HepG2 (cell line): ENCODE data around the gene CGA. TPM values are rescaled to one million over a fixed set of nuclear protein-coding genes. Genes with fewer than 3 reads are reported as not detected.

Experiments
- ATAC-seq: fragments of 200-7000 bp; cut with Tn5 transposase; 3 replicates; pipeline ENCODE4 v1.9.1; 2020; ENCODE audit warnings: mild to moderate bottlenecking, moderate library complexity
- BruUV-seq: library from RNA; stranded (reverse); fragments of 400-500 nt; replicated peaks from 2 replicates; lab custom pipeline; 2021; lab: Mats Ljungman, UMichigan
- CTCF ChIA-PET: fragments of 300-600 bp; formaldehyde crosslinking; extraction: SDS; loops from one replicate; lab custom pipeline; 2021; ENCODE audit warnings: low total read pairs, inconsistent platforms, low intra/inter-chr PET ratio; lab: Yijun Ruan, JAX
- POLR2A ChIA-PET: fragments of 350-600 bp; sonication (Branson Sonifier 250); formaldehyde crosslinking; loops from one replicate; lab custom pipeline; 2020; ENCODE audit warnings: antibody characterized with exemption, inconsistent platforms; lab: Yijun Ruan, JAX
- DNase-seq: peaks from one replicate; pipeline ENCODE4 v3.0.0-alpha.2; 2015; ENCODE audit warnings: low spot score
- FAIRE-seq: peaks from 3 replicates; lab custom pipeline; 2011; peaks lifted over from hg19 to GRCh38; lab: Jason Lieb, UNC
- H2AFZ ChIP-seq: one replicate; pipeline ENCODE4 v1.6.1; 2011; ENCODE audit warnings: low read length, inconsistent platforms
- H3K27ac ChIP-seq: fragments of 300-600 bp; 3 replicates; pipeline ENCODE4 v1.8.0; 2011; ENCODE audit warnings: mixed run types, mild to moderate bottlenecking, mixed read lengths, low read length, inconsistent platforms; ENCODE audit not compliant: insufficient read depth; ENCODE audit errors: extremely low read length
- H3K27me3 ChIP-seq, 2 experiments: fragments of 200-600 bp in 1 of 2; 2 replicates in 1 of 2; 3 replicates in 1 of 2; pipeline versions ENCODE4 v1.6.0 to v1.8.0; 2011; ENCODE audit warnings: low read length in 2 of 2, mild to moderate bottlenecking in 2 of 2, moderate library complexity in 2 of 2, inconsistent platforms in 1 of 2; ENCODE audit not compliant: insufficient read depth in 2 of 2, control insufficient read depth in 1 of 2
- H3K36me3 ChIP-seq, 2 experiments: fragments of 200-600 bp in 1 of 2; replicated peaks in 1 of 2; 2 replicates in 1 of 2; 3 replicates in 1 of 2; pipeline versions ENCODE4 v1.5.1 to v1.8.0; 2011; ENCODE audit warnings: low read length in 2 of 2, inconsistent platforms in 1 of 2; ENCODE audit not compliant: insufficient read depth in 2 of 2, control insufficient read depth in 1 of 2
- H3K4me1 ChIP-seq: 2 replicates; pipeline ENCODE4 v1.5.1; 2012; ENCODE audit warnings: low read length, inconsistent platforms; ENCODE audit not compliant: insufficient read depth
- H3K4me2 ChIP-seq: 2 replicates; pipeline ENCODE4 v1.6.0; 2011; ENCODE audit warnings: low read depth, low read length, inconsistent platforms
- H3K4me3 ChIP-seq, 3 experiments: fragments of 200-600 bp in 1 of 3; sonication (generic), shearing (Covaris generic) in 1 of 3; replicated peaks in 1 of 3; 2 replicates each; pipeline ENCODE4 v1.5.1; 2011 to 2016; ENCODE audit warnings: low read length in 3 of 3, inconsistent platforms in 2 of 3, low read depth in 2 of 3, mild to moderate bottlenecking in 2 of 3, control low read depth in 1 of 3, mixed read lengths in 1 of 3; ENCODE audit not compliant: insufficient read depth in 1 of 3
- H3K79me2 ChIP-seq: one replicate; pipeline ENCODE4 v1.6.1; 2011; ENCODE audit warnings: low read length, inconsistent platforms; ENCODE audit not compliant: insufficient read depth
- H3K9ac ChIP-seq: 2 replicates; pipeline ENCODE4 v1.6.0; 2011; ENCODE audit warnings: mild to moderate bottlenecking, low read depth, low read length, inconsistent platforms; ENCODE audit not compliant: insufficient read depth
- H3K9me3 ChIP-seq: 2 replicates; pipeline ENCODE4 v1.5.1; 2012; ENCODE audit warnings: mild to moderate bottlenecking, low read length
- H4K20me1 ChIP-seq: 2 replicates; pipeline ENCODE4 v1.6.0; 2011; ENCODE audit warnings: inconsistent platforms, mild to moderate bottlenecking, low read length, moderate library complexity; ENCODE audit not compliant: insufficient read depth
- ASH2L ChIP-seq: fragments of 300-600, 200-600 bp; sonication (generic); IDR thresholded peaks from 2 replicates; pipeline ENCODE4 v1.7.0; 2017; ENCODE audit warnings: low read depth, mild to moderate bottlenecking, moderate library complexity, mixed read lengths, low read length; ENCODE audit not compliant: insufficient read length
- ATAD3A ChIP-seq: sonication (generic); formaldehyde crosslinking; IDR thresholded peaks from 2 replicates; pipeline ENCODE4 v1.4.0; 2020; ENCODE audit warnings: missing genetic modification reagents
- ESRRA ChIP-seq: sonication (generic); formaldehyde crosslinking; IDR thresholded peaks from 2 replicates; pipeline ENCODE4 v1.5.1; 2020; ENCODE audit warnings: mild to moderate bottlenecking, low read depth, missing genetic modification reagents
- GATAD1 ChIP-seq: IDR thresholded peaks from 2 replicates; pipeline ENCODE4 v1.6.1; 2016; ENCODE audit warnings: missing genetic modification reagents, missing compliant biosample characterization
- GMEB2 ChIP-seq: IDR thresholded peaks from 2 replicates; pipeline ENCODE4 v1.6.1; 2016; ENCODE audit warnings: missing biosample characterization, missing genetic modification reagents, low read depth
- HIVEP1 ChIP-seq: sonication (generic); formaldehyde crosslinking; IDR thresholded peaks from 2 replicates; pipeline ENCODE4 v1.4.0; 2020; ENCODE audit warnings: mild to moderate bottlenecking, missing genetic modification reagents
- IKZF4 ChIP-seq: sonication (generic); formaldehyde crosslinking; IDR thresholded peaks from 2 replicates; pipeline ENCODE4 v1.5.1; 2020; ENCODE audit warnings: borderline replicate concordance, mild to moderate bottlenecking, low read depth, missing genetic modification reagents; ENCODE audit errors: not compliant biosample characterization
- MIXL1 ChIP-seq: IDR thresholded peaks from 2 replicates; pipeline ENCODE4 v1.6.1; 2016
- PRDM10 ChIP-seq: sonication (generic); formaldehyde crosslinking; IDR thresholded peaks from 2 replicates; pipeline ENCODE4 v1.4.0; 2020; ENCODE audit warnings: low read depth, missing genetic modification reagents
- ZBTB34 ChIP-seq: sonication (generic); formaldehyde crosslinking; IDR thresholded peaks from 2 replicates; pipeline ENCODE4 v1.8.0; 2022; ENCODE audit warnings: mild to moderate bottlenecking, missing genetic modification reagents
- ZC3H13 ChIP-seq: sonication (generic); formaldehyde crosslinking; IDR thresholded peaks from 2 replicates; pipeline ENCODE4 v1.8.1; 2023; ENCODE audit warnings: mild to moderate bottlenecking, missing genetic modification reagents, moderate library complexity
- ZNF281 ChIP-seq: sonication (generic); formaldehyde crosslinking; IDR thresholded peaks from 2 replicates; pipeline ENCODE4 v1.4.0; 2020; ENCODE audit warnings: missing genetic modification reagents, borderline replicate concordance
- ZNF724P ChIP-seq: sonication (generic); formaldehyde crosslinking; IDR thresholded peaks from 2 replicates; pipeline ENCODE4 v1.8.0; 2022; ENCODE audit warnings: missing genetic modification reagents, borderline replicate concordance
- WGBS: methylation state at CpG from one replicate; pipeline ENCODE4 v1.1.6; 2017; ENCODE audit warnings: low lambda C conversion rate; 5-methylcytosine and 5-hydroxymethylcytosine counted together
- in situ Hi-C: cut with HindIII; loops from 2 replicates; pipeline ENCODE4 v1.10.0; 2017; ENCODE audit warnings: low pct_unique_long_range_greater_than_20kb; ENCODE audit not compliant: extremely low pct_ligation_motif_present
- intact Hi-C: fragments of 100-400 bp; cut with micrococcal nuclease; formaldehyde crosslinking; loops from one replicate; pipeline ENCODE4 v1.10.0; 2022; ENCODE audit not compliant: unreplicated experiment
- polyA plus RNA-seq, 8 experiments: library from polyadenylated mRNA; depleted of rRNA in 3 of 8; stranded (reverse) in 7 of 8; unstranded in 1 of 8; fragments of >200 nt; fragmentation: Illumina TruSeq in 4 of 8; extraction: Trizol in 4 of 8; gene quantifications; 2 replicates each; pipeline versions ENCODE4 v1.2.1 to v1.2.3, GENCODE V29; 2011 to 2016; ENCODE audit warnings: low read depth in 4 of 8, missing spikeins in 1 of 8, mixed read lengths in 1 of 8; ENCODE audit not compliant: insufficient read depth in 1 of 8
- total RNA-seq, 5 experiments: library from RNA; depleted of rRNA; stranded (reverse); fragments of >200 nt; fragmentation: Illumina TruSeq; extraction: Trizol; gene quantifications; 2 replicates each; pipeline ENCODE4 v1.2.3, GENCODE V29; 2016; ENCODE audit warnings: low read depth in 1 of 5

Gene CGA
- total and polyA plus RNA-seq, 2 of the 13 experiments (the other 11 are each of a cell fraction or from before 2014, with no cell fraction given) = 0.09 TPM; not detected in 1

GRCh38 chr6:87059943-87060342, 35.0 kb downstream of the CGA start (continued):
- no peak for TF ChIP-seq PRDM10 (CRISPR knock-in tag)
- TF ChIP-seq ASH2L = no peak

GRCh38 chr6:87054143-87054833, 40.6 kb downstream of the CGA start:
- no peak for FAIRE-seq
- Histone ChIP-seq H3K9me3 (no peaks in the 10 kb centered on the region), H3K4me1 (no peaks in the 10 kb centered on the region), H3K4me2 (no peak overlapping the region), H3K9ac (no peak overlapping the region), H2AFZ (no peak overlapping the region), H3K36me3 (no peaks in the 10 kb centered on the region), H3K4me3 (no peak overlapping the region), H4K20me1 (no peaks in the 10 kb centered on the region), H3K27me3 (no peaks in the 10 kb centered on the region), H3K79me2 (no peaks in the 10 kb centered on the region), H3K27ac (no peak overlapping the region)
- ATAC-seq = no peak
- BruUV-seq = no TSS peak
- in situ Hi-C loops = no loop called here
- intact Hi-C loops = no loop called here
- 1% methylated on average over 3 of the region's 3 CpGs for WGBS
- ChIA-PET CTCF (no interaction called here), POLR2A (no interaction called here)
- no peak for DNase-seq
- TF ChIP-seq GMEB2 (no peak), ATAD3A (no peak), ZC3H13 (CRISPR knock-in tag) (no peak), GATAD1 (CRISPR knock-in tag) (no peak), HIVEP1 (CRISPR knock-in tag) (no peak), MIXL1 (CRISPR knock-in tag) (no peak), IKZF4 (CRISPR knock-in tag) (no peak), ZNF281 (CRISPR knock-in tag) (no peak), ZNF724P (CRISPR knock-in tag) (no peak), ZBTB34 (CRISPR knock-in tag) (no peak), ESRRA (CRISPR knock-in tag) (no peak)
